ENCODE results near the gene ANKRD11.

Gene ANKRD11

DNA sequence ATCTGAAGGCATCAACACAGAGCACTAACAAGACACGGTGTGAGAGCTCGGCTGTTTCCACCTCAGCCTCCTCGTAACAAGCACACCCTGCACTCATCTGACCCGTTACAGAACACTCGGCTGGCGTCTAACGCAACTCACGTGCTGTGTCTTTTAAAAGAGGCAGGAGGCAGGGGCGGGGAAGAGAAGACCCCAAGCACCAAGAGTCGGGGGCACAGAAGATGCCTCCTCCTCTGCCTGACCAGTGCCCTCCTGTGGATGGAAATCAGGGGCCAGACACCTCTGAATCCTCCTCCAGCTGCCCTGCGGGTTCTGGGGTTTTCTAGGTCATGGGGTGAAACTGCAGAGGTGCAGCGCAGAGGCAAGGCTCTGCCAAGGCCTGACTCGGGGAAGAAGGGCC lies 198.6 kb downstream of the ANKRD11 start:
- no peak for DNase-seq

- DNase-seq = no peak
Observed at GRCh38 chr16:89291363-89291762, 199.0 kb downstream of the ANKRD11 start.

GRCh38 chr16:89290887-89291286 lies 199.5 kb downstream of the ANKRD11 start:
- no peak for DNase-seq

DNA sequence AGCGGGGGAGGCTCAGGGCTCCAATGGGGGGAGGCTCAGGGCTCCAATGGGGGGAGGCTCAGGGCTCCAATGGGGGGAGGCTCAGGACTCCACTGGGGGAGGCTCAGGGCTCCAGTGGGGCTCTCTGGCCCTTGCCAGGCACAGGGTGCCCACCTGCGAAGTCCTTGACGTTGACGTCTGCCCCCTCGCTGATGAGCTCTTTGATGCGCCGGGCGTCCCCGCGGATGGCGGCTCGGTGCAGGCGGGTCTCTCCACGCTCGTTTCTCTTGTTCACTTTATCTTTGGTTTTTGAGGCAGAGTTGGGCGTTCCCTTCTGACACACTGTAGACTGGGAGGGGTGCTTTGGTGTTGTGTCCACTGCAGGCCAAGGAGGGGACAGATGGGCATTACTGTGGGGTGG lies 199.9 kb downstream of the ANKRD11 start:
- DNase-seq = no peak

DNA sequence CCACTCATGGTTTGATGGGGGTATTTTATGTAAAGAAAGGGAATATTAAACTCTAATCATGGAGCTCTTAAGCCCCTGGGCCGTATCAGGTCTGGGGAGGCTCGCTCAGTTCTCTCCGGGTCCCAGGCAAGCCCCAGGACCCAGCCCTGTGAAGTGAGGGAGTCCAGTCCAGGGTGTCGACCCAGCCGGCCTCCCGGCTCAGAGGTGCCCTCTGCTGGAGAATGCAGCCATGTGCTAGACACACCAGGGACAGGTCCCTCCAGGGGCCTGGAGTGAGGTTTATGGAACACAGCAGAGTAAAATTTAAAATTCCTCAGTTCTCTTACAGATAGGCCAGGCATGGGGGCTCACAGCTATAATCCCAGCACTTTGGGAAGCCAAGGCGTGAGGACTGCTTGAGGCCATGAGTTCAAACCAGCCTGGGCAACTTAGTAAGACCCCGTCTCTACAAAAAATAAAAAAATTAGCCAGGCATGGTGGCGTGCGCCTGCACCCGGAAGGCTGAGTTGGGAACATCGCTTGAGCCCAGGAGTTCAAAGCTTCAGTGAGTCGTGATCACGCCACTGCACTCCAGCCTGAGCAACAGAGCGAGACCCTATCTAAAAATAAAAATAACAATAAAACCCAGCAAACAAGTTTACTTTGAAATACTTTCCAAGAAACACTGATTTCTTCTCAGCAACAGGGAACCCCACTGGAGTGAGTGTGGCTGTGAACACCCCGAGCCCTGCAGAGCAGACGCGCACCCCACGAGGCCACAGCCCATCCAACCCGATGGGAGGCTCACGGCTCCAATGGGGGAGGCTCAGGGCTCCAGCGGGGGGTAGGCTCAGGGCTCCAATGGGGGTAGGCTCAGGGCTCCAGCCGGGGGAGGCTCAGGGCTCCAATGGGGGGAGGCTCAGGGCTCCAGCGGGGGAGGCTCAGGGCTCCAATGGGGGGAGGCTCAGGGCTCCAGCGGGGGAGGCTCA lies 200.6 kb downstream of the ANKRD11 start:
- peak; percentile 34 for DNase-seq

DNA sequence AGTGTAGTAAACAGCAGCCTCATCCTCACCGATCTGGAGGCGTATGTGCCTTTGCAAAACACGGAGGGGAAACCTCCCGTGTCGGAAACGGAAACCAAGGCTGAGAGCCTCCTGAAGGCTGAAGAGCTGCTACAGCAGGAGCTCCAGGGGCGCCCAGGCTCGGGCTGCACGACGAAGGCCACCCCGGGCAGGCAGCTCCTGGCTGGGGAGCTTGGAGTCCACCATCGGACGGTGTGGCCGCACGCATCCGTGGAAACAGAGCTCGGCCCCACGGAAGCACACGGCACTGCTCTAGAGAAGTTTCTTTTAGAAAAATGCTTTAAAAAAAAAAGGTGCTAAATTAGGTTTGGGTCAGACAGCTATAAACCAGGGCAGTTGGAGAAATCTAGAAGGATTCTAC lies 201.4 kb downstream of the ANKRD11 start:
- DNase-seq = no peak

DNA sequence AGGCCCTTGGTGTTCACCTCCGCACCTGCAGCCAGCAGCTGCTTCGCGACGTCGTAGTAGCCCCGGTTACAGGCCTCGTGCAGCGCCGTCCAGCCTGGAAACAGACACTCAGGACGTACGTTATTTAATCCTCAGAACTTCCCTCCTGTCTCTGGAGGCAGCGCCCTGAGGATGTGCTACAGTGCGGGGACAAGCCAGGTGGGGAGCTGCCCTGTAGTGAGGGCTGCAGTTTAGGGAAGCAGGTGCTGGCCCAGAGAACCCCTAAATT lies 201.8 kb downstream of the ANKRD11 start:
- no peak for DNase-seq

DNA sequence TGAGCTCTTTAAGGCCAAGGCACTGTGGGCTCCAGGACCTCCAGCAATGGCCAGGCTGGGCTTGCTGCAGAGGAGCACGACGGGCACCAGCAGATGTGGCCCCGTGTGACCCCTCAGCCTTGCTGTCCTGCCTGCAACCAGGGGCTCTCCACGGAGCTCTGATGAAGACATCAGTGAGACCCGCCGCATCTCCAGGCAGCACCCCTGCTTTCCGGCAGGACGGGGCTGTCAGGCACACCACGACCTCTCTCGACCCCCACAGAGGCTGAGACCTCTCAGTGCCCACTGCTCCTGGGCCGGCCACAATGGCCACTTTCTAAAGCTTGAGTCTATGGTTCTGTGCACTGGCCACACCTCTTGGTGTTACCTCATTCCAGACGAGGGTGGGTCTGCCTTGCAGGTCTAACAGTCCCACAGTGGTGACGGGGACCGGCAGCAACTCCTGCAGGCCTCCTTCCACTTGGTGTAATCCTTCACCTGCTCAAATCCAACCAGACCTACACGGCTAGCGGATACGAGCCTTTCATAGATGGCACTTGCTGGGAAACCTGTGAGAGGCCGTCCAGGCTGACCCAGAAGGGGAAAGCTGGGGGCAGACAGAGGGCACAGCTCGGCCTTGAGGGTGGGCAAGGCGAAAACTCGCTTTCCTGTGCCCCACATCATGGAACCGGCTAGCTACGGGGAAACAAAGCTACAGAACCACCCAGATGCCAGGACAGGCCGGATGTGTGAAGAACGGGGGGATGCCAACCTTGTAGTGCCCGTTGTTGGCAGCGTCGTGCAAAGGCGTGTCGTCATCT lies 202.4 kb downstream of the ANKRD11 start:
- no peak for DNase-seq

DNA sequence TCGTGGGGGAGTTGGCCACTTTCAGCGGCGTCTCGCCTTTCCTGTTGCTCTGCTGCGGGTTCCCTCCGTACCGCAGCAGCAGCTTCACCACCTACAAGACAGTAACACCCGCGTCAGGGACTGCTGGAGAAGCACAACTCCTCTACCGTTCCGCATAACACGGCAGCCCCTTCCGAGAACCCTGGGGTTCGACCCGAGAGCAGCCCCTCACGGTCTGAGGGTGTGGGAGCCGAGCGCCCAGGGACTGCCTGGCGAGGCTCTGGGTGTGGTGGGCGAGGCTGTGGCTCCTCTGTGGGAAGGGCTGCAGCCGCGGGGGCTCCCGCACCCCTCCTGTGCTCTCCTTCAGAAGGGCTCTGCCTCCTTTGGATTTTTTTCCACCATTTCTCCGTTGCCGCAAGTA lies 204.3 kb downstream of the ANKRD11 start:
- no peak for DNase-seq

GRCh38 chr16:89285381-89285780 lies 205.0 kb downstream of the ANKRD11 start:
- DNase-seq = no peak

GRCh38 chr16:89283449-89283848 lies 206.9 kb downstream of the ANKRD11 start:
- no peak for DNase-seq

GRCh38 chr16:89282523-89282922 lies 207.8 kb downstream of the ANKRD11 start:
- no peak for DNase-seq

- no peak for DNase-seq
Observed at GRCh38 chr16:89281829-89282228, 208.5 kb downstream of the ANKRD11 start.

GRCh38 chr16:89281189-89281577 lies 209.2 kb downstream of the ANKRD11 start:
- no peak for DNase-seq

DNA sequence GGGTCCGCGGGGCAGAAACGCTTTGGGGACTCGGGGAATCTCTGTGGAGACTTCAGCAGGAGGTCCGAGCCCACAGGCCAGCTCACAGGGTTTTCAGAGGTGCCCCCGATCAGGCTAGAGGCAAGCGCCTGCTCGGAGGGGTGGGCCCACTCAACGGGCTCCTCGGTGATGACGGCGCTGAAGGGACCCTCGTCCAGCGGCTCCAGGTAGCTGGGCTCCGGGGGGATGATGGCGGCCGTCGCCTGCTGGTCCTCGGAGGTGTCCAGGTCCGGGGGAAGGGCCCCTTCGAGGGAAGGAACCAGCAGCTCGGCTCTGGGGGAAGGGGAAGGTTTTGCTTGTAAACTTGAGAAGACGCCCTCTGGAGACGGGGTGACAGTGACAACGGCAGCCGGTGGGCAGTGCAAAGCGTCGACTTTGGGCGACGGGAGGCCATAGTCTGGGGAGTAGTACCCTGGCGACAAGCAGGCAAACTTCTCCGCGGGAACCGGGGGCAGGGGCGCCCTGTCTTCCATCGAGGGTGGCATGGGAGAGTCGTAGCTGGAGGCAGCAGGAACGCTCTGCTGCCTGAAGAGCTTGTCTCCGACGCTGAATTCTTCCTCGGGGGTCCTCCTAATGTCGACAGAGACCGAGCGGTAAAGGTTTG lies 209.7 kb downstream of the ANKRD11 start:
- DNase-seq = no peak

- DNase-seq = no peak
Observed at GRCh38 chr16:89279666-89280481, 210.5 kb downstream of the ANKRD11 start.

GRCh38 chr16:89278441-89279240 lies 211.7 kb downstream of the ANKRD11 start:
- DNase-seq = no peak

- no peak for DNase-seq
Observed at GRCh38 chr16:89277641-89278341, 212.6 kb downstream of the ANKRD11 start.

GRCh38 chr16:89277049-89277448 lies 213.3 kb downstream of the ANKRD11 start:
- DNase-seq = no peak

DNA sequence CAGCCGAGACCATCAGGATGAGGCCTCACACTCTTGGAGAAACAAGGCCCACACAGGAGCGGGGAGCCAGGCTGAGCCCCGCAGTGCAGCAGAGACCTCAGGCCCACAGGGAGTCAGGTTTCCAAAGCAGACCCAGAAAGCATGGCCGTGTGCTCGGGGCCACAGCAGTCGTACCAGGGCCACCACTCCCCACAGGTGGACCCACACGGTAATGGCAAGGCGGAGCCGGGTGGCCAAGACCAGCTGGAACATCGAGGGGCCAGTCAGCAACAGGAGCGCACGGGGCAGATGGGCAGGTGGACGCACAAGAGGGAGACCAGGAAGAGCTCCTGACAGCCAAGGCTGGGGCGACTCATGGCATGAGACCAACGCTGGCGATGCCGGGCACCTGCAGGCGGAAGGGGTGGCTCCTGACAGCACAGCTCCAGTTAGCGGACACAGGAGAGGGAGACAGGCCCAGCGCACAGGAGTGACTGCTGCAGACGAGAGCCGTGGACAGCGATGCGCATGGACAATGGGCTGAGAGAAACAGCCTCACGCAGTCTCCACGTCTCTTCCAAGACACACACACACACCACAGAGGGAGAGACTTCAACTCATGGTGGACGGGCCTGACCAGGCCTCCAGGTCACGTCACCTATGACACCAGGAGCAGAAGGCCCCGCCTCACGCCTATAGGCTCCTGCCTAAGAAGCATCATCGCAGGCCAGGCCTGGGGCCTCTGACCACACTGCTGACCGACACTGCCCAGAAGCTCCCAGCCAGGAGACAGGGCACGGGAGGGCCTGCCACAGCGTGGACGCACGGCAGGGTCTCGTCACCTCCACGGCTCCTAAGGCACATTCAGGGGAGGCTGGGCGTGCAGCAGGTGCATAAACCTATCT lies 214.3 kb downstream of the ANKRD11 start:
- no peak for DNase-seq

GRCh38 chr16:89275284-89275584 lies 215.1 kb downstream of the ANKRD11 start:
- no peak for DNase-seq
